Memory B cell (primary cell): ENCODE measurements around the gene ZNF846.

ENCODE experiments used
- ATAC-seq: fragments of 150-1000 bp; cut with Tn5 transposase; 2 replicates; pipeline ENCODE4 v1.10.0; 2021; ENCODE audit warnings: low read depth, mild to moderate bottlenecking, moderate library complexity
- DNase-seq, 2 donors: peaks; one replicate each; pipeline ENCODE4 v3.0.0; 2022; ENCODE audit warnings: low spot score in 2 of 2
- H3K27ac Mint-ChIP-seq: one replicate; pipeline ENCODE4 v1.8.0; 2022; ENCODE audit warnings: mild to moderate bottlenecking, moderate library complexity, mixed read lengths
- H3K27me3 Mint-ChIP-seq: one replicate; pipeline ENCODE4 v1.8.0; 2022; ENCODE audit warnings: mixed read lengths
- H3K36me3 Mint-ChIP-seq: one replicate; pipeline ENCODE4 v1.8.0; 2022; ENCODE audit warnings: mild to moderate bottlenecking, mixed read lengths
- H3K4me1 Mint-ChIP-seq: one replicate; pipeline ENCODE4 v1.8.0; 2022; ENCODE audit warnings: mixed read lengths
- H3K4me3 Mint-ChIP-seq: one replicate; pipeline ENCODE4 v1.8.0; 2022; ENCODE audit warnings: mild to moderate bottlenecking, moderate library complexity, mixed read lengths
- H3K9me3 Mint-ChIP-seq: one replicate; pipeline ENCODE4 v1.8.0; 2022; ENCODE audit warnings: mixed read lengths

The ZNF846 gene

GRCh38 chr19:9768175-9769112 lies at the start of gene ZNF846:
ZNF846 (minus strand) TSS chr19:9768738; CDS start chr19:9764950, 3,788 bp downstream.
- no peaks in the 10 kb centered on the region for H3K4me1 Mint-ChIP-seq
- DNase-seq (peak; percentile 88 to 91), ATAC-seq (peak; percentile 92)
- peak within 1 kb of the TSS; percentile 94 for H3K27ac Mint-ChIP-seq
- peaks cover 15% of the 10 kb centered on the region for H3K36me3 Mint-ChIP-seq
- peaks cover 7% of the 10 kb centered on the region for H3K9me3 Mint-ChIP-seq
- no peaks in the 10 kb centered on the region for H3K27me3 Mint-ChIP-seq
- H3K4me3 Mint-ChIP-seq: peak within 1 kb of the TSS; percentile 97

- Mint-ChIP-seq H3K36me3 (peaks cover 12% of the 10 kb centered on the region), H3K4me3 (peak overlapping the region; percentile 85), H3K27me3 (no peaks in the 10 kb centered on the region), H3K9me3 (peaks cover 9% of the 10 kb centered on the region), H3K4me1 (peaks cover 5% of the 10 kb centered on the region), H3K27ac (peak overlapping the region; percentile 84)
- peak in 1 of 2 donors; percentile 29 for DNase-seq
- ATAC-seq: no peak
These were observed 49.7 kb upstream of the ZNF846 start for GRCh38 chr19:9818175-9818733.

- H3K9me3 Mint-ChIP-seq: peaks cover 4% of the 10 kb centered on the region
- no peak overlapping the region for H3K27ac Mint-ChIP-seq
- DNase-seq (no peak), ATAC-seq (no peak)
- peaks cover 2% of the 10 kb centered on the region for H3K4me1 Mint-ChIP-seq
- no peaks in the 10 kb centered on the region for H3K27me3 Mint-ChIP-seq
- H3K4me3 Mint-ChIP-seq: no peak overlapping the region
- peaks cover 14% of the 10 kb centered on the region for H3K36me3 Mint-ChIP-seq
These were observed 42.6 kb upstream of the ZNF846 start for GRCh38 chr19:9811139-9811538.

- Mint-ChIP-seq H3K4me3 (no peak overlapping the region), H3K4me1 (peaks cover 2% of the 10 kb centered on the region), H3K36me3 (peaks cover 11% of the 10 kb centered on the region), H3K27ac (no peak overlapping the region), H3K27me3 (no peaks in the 10 kb centered on the region), H3K9me3 (peaks cover 2% of the 10 kb centered on the region)
- DNase-seq (no peak), ATAC-seq (no peak)
These were observed 40.6 kb upstream of the ZNF846 start for GRCh38 chr19:9808855-9809824.

- Mint-ChIP-seq H3K36me3 (peaks cover 8% of the 10 kb centered on the region), H3K27me3 (no peaks in the 10 kb centered on the region), H3K4me3 (no peak overlapping the region), H3K27ac (no peak overlapping the region), H3K9me3 (no peaks in the 10 kb centered on the region), H3K4me1 (no peaks in the 10 kb centered on the region)
- DNase-seq (no peak), ATAC-seq (no peak)
These were observed 38.3 kb upstream of the ZNF846 start for GRCh38 chr19:9806803-9807202.

- H3K27ac Mint-ChIP-seq: no peak overlapping the region
- ATAC-seq: no peak
- no peaks in the 10 kb centered on the region for H3K27me3 Mint-ChIP-seq
- H3K36me3 Mint-ChIP-seq: no peaks in the 10 kb centered on the region
- no peaks in the 10 kb centered on the region for H3K9me3 Mint-ChIP-seq
- no peaks in the 10 kb centered on the region for H3K4me1 Mint-ChIP-seq
- no peak overlapping the region for H3K4me3 Mint-ChIP-seq
- DNase-seq: no peak
These were observed 33.4 kb upstream of the ZNF846 start for GRCh38 chr19:9801976-9802375.

GRCh38 chr19:9799162-9799561 lies 30.6 kb upstream of the ZNF846 start:
- Mint-ChIP-seq H3K36me3 (no peaks in the 10 kb centered on the region), H3K9me3 (no peaks in the 10 kb centered on the region), H3K4me3 (no peak overlapping the region), H3K27ac (no peak overlapping the region), H3K4me1 (peaks cover 3% of the 10 kb centered on the region), H3K27me3 (no peaks in the 10 kb centered on the region)
- DNase-seq (no peak), ATAC-seq (no peak)

- DNase-seq (no peak), ATAC-seq (no peak)
- Mint-ChIP-seq H3K9me3 (no peaks in the 10 kb centered on the region), H3K4me3 (no peak overlapping the region), H3K27ac (no peak overlapping the region), H3K36me3 (no peaks in the 10 kb centered on the region), H3K27me3 (no peaks in the 10 kb centered on the region), H3K4me1 (peaks cover 6% of the 10 kb centered on the region)
These were observed 29.3 kb upstream of the ZNF846 start for GRCh38 chr19:9797871-9798270.

GRCh38 chr19:9796113-9796773 lies 27.7 kb upstream of the ZNF846 start:
- H3K4me1 Mint-ChIP-seq: peaks cover 14% of the 10 kb centered on the region
- ATAC-seq (peak; percentile 61), DNase-seq (peak; percentile 71 to 82)
- no peaks in the 10 kb centered on the region for H3K9me3 Mint-ChIP-seq
- no peaks in the 10 kb centered on the region for H3K27me3 Mint-ChIP-seq
- H3K27ac Mint-ChIP-seq: peak overlapping the region; percentile 79
- H3K36me3 Mint-ChIP-seq: no peaks in the 10 kb centered on the region
- no peak overlapping the region for H3K4me3 Mint-ChIP-seq

- H3K4me3 Mint-ChIP-seq: peak overlapping the region; percentile 96
- peak; percentile 6 for ATAC-seq
- peaks cover 19% of the 10 kb centered on the region for H3K4me1 Mint-ChIP-seq
- peak overlapping the region; percentile 98 for H3K27ac Mint-ChIP-seq
- no peak for DNase-seq
- no peaks in the 10 kb centered on the region for H3K36me3 Mint-ChIP-seq
- no peaks in the 10 kb centered on the region for H3K27me3 Mint-ChIP-seq
- H3K9me3 Mint-ChIP-seq: no peaks in the 10 kb centered on the region
These were observed 24.6 kb upstream of the ZNF846 start for GRCh38 chr19:9793071-9793591.

- Mint-ChIP-seq H3K9me3 (peaks cover 2% of the 10 kb centered on the region), H3K4me1 (peaks cover 19% of the 10 kb centered on the region), H3K4me3 (peak overlapping the region; percentile 96), H3K27me3 (no peaks in the 10 kb centered on the region), H3K27ac (peak overlapping the region; percentile 98), H3K36me3 (no peaks in the 10 kb centered on the region)
- ATAC-seq: peak; percentile 54
- peak; percentile 86 to 93 for DNase-seq
These were observed 23.9 kb upstream of the ZNF846 start for GRCh38 chr19:9792206-9793070.

- H3K36me3 Mint-ChIP-seq: no peaks in the 10 kb centered on the region
- ATAC-seq (peak; percentile 33), DNase-seq (peak; percentile 73 to 82)
- peak overlapping the region; percentile 96 for H3K4me3 Mint-ChIP-seq
- peaks cover 2% of the 10 kb centered on the region for H3K9me3 Mint-ChIP-seq
- no peaks in the 10 kb centered on the region for H3K27me3 Mint-ChIP-seq
- peak overlapping the region; percentile 98 for H3K27ac Mint-ChIP-seq
- peaks cover 19% of the 10 kb centered on the region for H3K4me1 Mint-ChIP-seq
These were observed 23.1 kb upstream of the ZNF846 start for GRCh38 chr19:9791552-9792205.
